Caki2 (cell line): ENCODE results near the gene SF3A1. TPM values are rescaled to one million over a fixed set of nuclear protein-coding genes. Genes with fewer than 3 reads are reported as not detected.

Experiments
- DNase-seq: peaks from one replicate; pipeline ENCODE4 v3.0.0-alpha.2; 2015; ENCODE audit warnings: low read depth
- in situ Hi-C: cut with HindIII; loops from 2 replicates; pipeline ENCODE4 v1.10.0; 2016; ENCODE audit warnings: low sequenced_read_pairs, low pct_unique_long_range_greater_than_20kb, mixed read lengths
- total RNA-seq: library from RNA; depleted of rRNA; stranded (reverse); fragments of >200 nt; shearing (Covaris generic); gene quantifications from 2 replicates; pipeline ENCODE4 v1.2.3, GENCODE V29; 2014; ENCODE audit warnings: low replicate concordance

SF3A1 gene
- total RNA-seq, 1 experiment from 2014 or later = 15.5 TPM

GRCh38 chr22:30313527-30314363, 42.9 kb downstream of the SF3A1 start:
- in situ Hi-C loops = no loop called here
- peak; percentile 48 for DNase-seq

- peak; percentile 97 for DNase-seq
- in situ Hi-C loops = no loop called here
Measured at GRCh38 chr22:30312053-30312452, 44.6 kb downstream of the SF3A1 start.

GRCh38 chr22:30310881-30311771, 45.6 kb downstream of the SF3A1 start:
- in situ Hi-C loops = no loop called here
- peak; percentile 97 for DNase-seq

- in situ Hi-C loops = no loop called here
- DNase-seq = peak; percentile 59
Measured at GRCh38 chr22:30309951-30310741, 46.5 kb downstream of the SF3A1 start.

GRCh38 chr22:30308518-30309230, 48.0 kb downstream of the SF3A1 start:
- in situ Hi-C loops = no loop called here
- DNase-seq = peak; percentile 57

GRCh38 chr22:30308093-30308492, 48.6 kb downstream of the SF3A1 start:
- no peak for DNase-seq
- in situ Hi-C loops = no loop called here

- DNase-seq = no peak
- in situ Hi-C loops = no loop called here
Measured at GRCh38 chr22:30307041-30307574, 49.6 kb downstream of the SF3A1 start.

GRCh38 chr22:30306627-30307011, 50.1 kb downstream of the SF3A1 start:
- in situ Hi-C loops = no loop called here
- DNase-seq = no peak

GRCh38 chr22:30305906-30306626, 50.6 kb downstream of the SF3A1 start:
- DNase-seq = no peak
- in situ Hi-C loops = no loop called here

- DNase-seq = no peak
- in situ Hi-C loops = no loop called here
Measured at GRCh38 chr22:30305519-30305905, 51.2 kb downstream of the SF3A1 start.

GRCh38 chr22:30304495-30305244, 52.0 kb downstream of the SF3A1 start:
- DNase-seq = no peak
- in situ Hi-C loops = no loop called here

- DNase-seq = no peak
- in situ Hi-C loops = no loop called here
Measured at GRCh38 chr22:30302810-30303138, 53.9 kb downstream of the SF3A1 start.

GRCh38 chr22:30301995-30302809, 54.5 kb downstream of the SF3A1 start:
- in situ Hi-C loops = no loop called here
- DNase-seq = peak; percentile 28

- no peak for DNase-seq
- in situ Hi-C loops = no loop called here
Measured at GRCh38 chr22:30299322-30299721, 57.4 kb downstream of the SF3A1 start.

- DNase-seq = no peak
- in situ Hi-C loops = no loop called here
Measured at GRCh38 chr22:30297991-30298701, 58.5 kb downstream of the SF3A1 start.
